PC-3 (cell line): Measurements from ENCODE around the gene RAB11A. TPM values are rescaled to one million over a fixed set of nuclear protein-coding genes. Genes with fewer than 3 reads are reported as not detected.

Experiments
- ATAC-seq: fragments of 200-7000 bp; cut with Tn5 transposase; 2 replicates; pipeline ENCODE4 v1.9.1; 2020; ENCODE audit warnings: mild to moderate bottlenecking, moderate library complexity
- BruUV-seq: library from RNA; stranded (reverse); fragments of 400-500 nt; replicated peaks from 2 replicates; lab custom pipeline; 2021; lab: Mats Ljungman, UMichigan
- CTCF ChIA-PET: fragments of 300-600 bp; sonication (Branson Sonifier 250); formaldehyde crosslinking; loops from one replicate; lab custom pipeline; 2022; ENCODE audit warnings: antibody characterized with exemption; lab: Charles Lee
- POLR2A ChIA-PET: fragments of 300-600 bp; sonication (Branson Sonifier 250); formaldehyde crosslinking; loops from one replicate; lab custom pipeline; 2022; ENCODE audit warnings: antibody characterized with exemption; ENCODE audit not compliant: unreplicated experiment; lab: Charles Lee
- DNase-seq: peaks from one replicate; pipeline ENCODE4 v3.0.0-alpha.2; 2015
- H2AFZ ChIP-seq: fragments of 300-600 bp; sonication (generic); 2 replicates; pipeline ENCODE4 v1.6.0; 2016; ENCODE audit warnings: antibody characterized with exemption, low read length
- H3F3A ChIP-seq: fragments of 300-600 bp; sonication (generic); one replicate; pipeline ENCODE4 v1.6.0; 2017; ENCODE audit warnings: antibody characterized with exemption, low read length, control low read depth, mild to moderate bottlenecking; ENCODE audit not compliant: unreplicated experiment
- H3K27ac ChIP-seq: fragments of 300-600 bp; sonication (generic); 2 replicates; pipeline ENCODE4 v1.5.1; 2016; ENCODE audit warnings: mild to moderate bottlenecking, low read length
- H3K27me3 ChIP-seq: fragments of 300-600 bp; sonication (generic); 2 replicates; pipeline ENCODE4 v1.6.1; 2016; ENCODE audit warnings: low read length, mixed read lengths
- H3K36me3 ChIP-seq: fragments of 300-600 bp; sonication (generic); 2 replicates; pipeline ENCODE4 v1.6.1; 2016; ENCODE audit warnings: low read depth, mixed run types, low read length, mixed read lengths
- H3K4me1 ChIP-seq: fragments of 300-600 bp; sonication (generic); 2 replicates; pipeline ENCODE4 v1.5.1; 2016; ENCODE audit warnings: low read length; ENCODE audit not compliant: insufficient read depth
- H3K4me2 ChIP-seq: fragments of 300-600 bp; sonication (generic); 2 replicates; pipeline ENCODE4 v1.6.0; 2016; ENCODE audit warnings: low read length
- H3K4me3 ChIP-seq: fragments of 300-600 bp; sonication (generic); 2 replicates; pipeline ENCODE4 v1.5.1; 2016; ENCODE audit warnings: mild to moderate bottlenecking, low read length, mixed read lengths
- H3K79me2 ChIP-seq: fragments of 300-600 bp; sonication (generic); 2 replicates; pipeline ENCODE4 v1.6.1; 2017; ENCODE audit warnings: low read length, mixed read lengths
- H3K9ac ChIP-seq: fragments of 300-600 bp; sonication (generic); 2 replicates; pipeline ENCODE4 v1.6.0; 2016; ENCODE audit warnings: mild to moderate bottlenecking, low read length
- H3K9me2 ChIP-seq: fragments of 300-600 bp; sonication (generic); replicated peaks from 2 replicates; pipeline ENCODE4 v1.6.1; 2016; ENCODE audit warnings: mixed run types, low read length, mixed read lengths
- H3K9me3 ChIP-seq: fragments of 300-600 bp; sonication (generic); 2 replicates; pipeline ENCODE4 v1.6.1; 2016; ENCODE audit warnings: low read length, mixed read lengths
- H4K20me1 ChIP-seq: fragments of 300-600 bp; sonication (generic); 2 replicates; pipeline ENCODE4 v1.6.1; 2016; ENCODE audit warnings: low read length, mixed read lengths
- CTCF ChIP-seq: fragments of 300-600 bp; sonication (generic); conservative IDR thresholded peaks from 2 replicates; pipeline ENCODE4 v1.5.1; 2017; ENCODE audit warnings: antibody characterized with exemption, low read depth, mild to moderate bottlenecking, low read length
- EZH2 ChIP-seq: fragments of 300-600 bp; sonication (generic); IDR thresholded peaks from one replicate; pipeline ENCODE4 v1.6.1; 2017; ENCODE audit warnings: antibody characterized with exemption, mild to moderate bottlenecking, low read length; ENCODE audit not compliant: unreplicated experiment
- EZH2phosphoT487 ChIP-seq: fragments of 300-600 bp; sonication (generic); IDR thresholded peaks from 2 replicates; pipeline ENCODE4 v1.6.1; 2018; ENCODE audit warnings: mild to moderate bottlenecking, antibody characterized with exemption, low read length, borderline replicate concordance
- intact Hi-C: fragments of 100-400 bp; cut with micrococcal nuclease; formaldehyde crosslinking; loops from 2 replicates; pipeline ENCODE4 v1.9.0; 2023
- total RNA-seq: library from RNA; depleted of rRNA; stranded (reverse); fragments of >200 nt; gene quantifications from 2 replicates; pipeline ENCODE4 v1.2.3, GENCODE V29; 2014

RAB11A gene
- total RNA-seq, 1 experiment from 2014 or later: 171 TPM

- intact Hi-C loops: no loop called here
- Histone ChIP-seq H2AFZ (no peak overlapping the region), H3F3A (no peaks in the 10 kb centered on the region), H3K79me2 (no peaks in the 10 kb centered on the region), H3K9me2 (no peaks in the 10 kb centered on the region), H3K36me3 (0 out of 2 replicates have a peak, but pooled peaks cover 5% of the 10 kb centered on the region), H3K4me3 (no peak overlapping the region), H3K27ac (no peak overlapping the region), H3K9me3 (no peaks in the 10 kb centered on the region), H3K4me1 (peaks cover 14% of the 10 kb centered on the region; the same call in 1 of the 2 replicates), H4K20me1 (no peaks in the 10 kb centered on the region), H3K4me2 (no peak overlapping the region), H3K9ac (no peak overlapping the region), H3K27me3 (no peaks in the 10 kb centered on the region)
- ChIA-PET CTCF (no interaction called here), POLR2A (no interaction called here)
- ATAC-seq (no peak), DNase-seq (no peak)
- BruUV-seq: no TSS peak
- TF ChIP-seq EZH2phosphoT487 (no peak), EZH2 (no peak), CTCF (no peak)
Observed at GRCh38 chr15:65908876-65909275, 39.6 kb downstream of the RAB11A start.

DNA sequence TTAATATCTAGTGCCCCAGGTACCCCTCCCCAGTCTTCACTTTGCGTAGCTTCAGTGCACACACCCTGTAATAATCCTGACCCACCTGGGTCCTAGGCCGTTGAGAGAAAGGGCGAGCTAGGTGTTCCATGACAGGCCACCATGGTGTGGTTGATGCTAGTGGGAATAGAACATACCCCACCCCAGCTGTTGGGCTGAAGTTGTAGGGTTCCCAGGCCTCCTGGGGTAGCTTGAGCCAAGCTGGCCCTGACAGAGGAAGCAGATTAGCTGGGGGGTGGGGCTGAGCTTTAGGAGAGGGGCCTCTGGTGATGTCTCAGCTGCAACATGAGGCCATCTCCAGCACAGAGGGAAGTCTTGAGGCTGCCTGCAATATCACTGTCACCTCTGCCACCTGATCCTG is 40.5 kb downstream of the RAB11A start:
- intact Hi-C loops: no loop called here
- Histone ChIP-seq H3K27me3 (no peaks in the 10 kb centered on the region), H3K9me3 (no peaks in the 10 kb centered on the region), H3K27ac (no peak overlapping the region), H3F3A (no peaks in the 10 kb centered on the region), H3K4me2 (no peak overlapping the region), H3K9ac (no peak overlapping the region), H3K9me2 (no peaks in the 10 kb centered on the region), H3K79me2 (no peaks in the 10 kb centered on the region), H3K36me3 (no peaks in the 10 kb centered on the region), H3K4me3 (no peak overlapping the region), H4K20me1 (no peaks in the 10 kb centered on the region), H3K4me1 (peaks cover 14% of the 10 kb centered on the region; the same call in 1 of the 2 replicates), H2AFZ (no peak overlapping the region)
- DNase-seq (no peak), ATAC-seq (no peak)
- TF ChIP-seq EZH2: no peak
- TF ChIP-seq EZH2phosphoT487: no peak
- no peak for TF ChIP-seq CTCF
- POLR2A ChIA-PET: no interaction called here
- no TSS peak for BruUV-seq
- CTCF ChIA-PET: no interaction called here

- Histone ChIP-seq H3K27ac (no peak overlapping the region), H3F3A (no peaks in the 10 kb centered on the region), H3K4me2 (no peak overlapping the region), H3K9me3 (no peaks in the 10 kb centered on the region), H4K20me1 (no peaks in the 10 kb centered on the region), H3K36me3 (no peaks in the 10 kb centered on the region), H3K4me1 (peaks cover 14% of the 10 kb centered on the region; the same call in 1 of the 2 replicates), H2AFZ (no peak overlapping the region), H3K79me2 (no peaks in the 10 kb centered on the region), H3K9ac (no peak overlapping the region), H3K9me2 (no peaks in the 10 kb centered on the region), H3K27me3 (no peaks in the 10 kb centered on the region), H3K4me3 (no peak overlapping the region)
- no peak for TF ChIP-seq EZH2phosphoT487
- TF ChIP-seq EZH2: no peak
- no peak for TF ChIP-seq CTCF
- intact Hi-C loops: no loop called here
- DNase-seq (no peak), ATAC-seq (no peak)
- BruUV-seq: no TSS peak
- POLR2A ChIA-PET: no interaction called here
- CTCF ChIA-PET: no interaction called here
Observed at GRCh38 chr15:65910341-65910740, 41.0 kb downstream of the RAB11A start.
